T-helper 17 cell (primary cell): ENCODE data around the gene CLINT1. TPM values are rescaled to one million over a fixed set of nuclear protein-coding genes. Genes with fewer than 3 reads are reported as not detected.
A peak's percentile ranks its signal among the peaks of the same experiment; 100 is the strongest.

Experiments used
- ATAC-seq: fragments of 150-1000 bp; cut with Tn5 transposase; 2 replicates; pipeline ENCODE4 v1.10.0; 2021; ENCODE audit warnings: mild to moderate bottlenecking, moderate library complexity
- DNase-seq, 3 donors: peaks; one replicate each; pipeline versions ENCODE4 v3.0.0 to v3.0.0-alpha.2; 2020 to 2021
- H3K9me3 ChIP-seq: one replicate; pipeline ENCODE4 v1.7.0; 2013; ENCODE audit warnings: low read length, mild to moderate bottlenecking; ENCODE audit not compliant: control insufficient read depth, poor library complexity, severe bottlenecking
- H3K27ac Mint-ChIP-seq: one replicate; pipeline ENCODE4 v1.8.0; 2022; ENCODE audit warnings: mild to moderate bottlenecking, moderate library complexity, mixed read lengths
- H3K27me3 Mint-ChIP-seq: one replicate; pipeline ENCODE4 v1.8.0; 2022; ENCODE audit warnings: mixed read lengths
- H3K36me3 Mint-ChIP-seq: one replicate; pipeline ENCODE4 v1.8.0; 2022; ENCODE audit warnings: low read depth, mixed read lengths
- H3K4me1 Mint-ChIP-seq: one replicate; pipeline ENCODE4 v1.8.0; 2022; ENCODE audit warnings: mild to moderate bottlenecking, mixed read lengths
- H3K4me3 Mint-ChIP-seq: one replicate; pipeline ENCODE4 v1.8.0; 2022; ENCODE audit warnings: mild to moderate bottlenecking, moderate library complexity, mixed read lengths
- total RNA-seq, 4 donors: library from RNA in 2 of 4; stranded (reverse) in 2 of 4; gene quantifications; one replicate each; pipeline ENCODE4 v1.2.3 and lab custom pipeline; 2022 to 2026

Gene CLINT1
- total RNA-seq, 2 donors from 2014 or later: 92.7 to 102 TPM

- no peaks in the 10 kb centered on the region for H3K9me3 ChIP-seq
- Mint-ChIP-seq H3K27me3 (no peaks in the 10 kb centered on the region), H3K27ac (no peak overlapping the region), H3K4me3 (no peak overlapping the region), H3K4me1 (peaks cover 5% of the 10 kb centered on the region), H3K36me3 (peaks cover 4% of the 10 kb centered on the region)
- DNase-seq: no peak
- no peak for ATAC-seq
These were observed 73.1 kb downstream of the CLINT1 start for GRCh38 chr5:157785801-157786200.

DNA sequence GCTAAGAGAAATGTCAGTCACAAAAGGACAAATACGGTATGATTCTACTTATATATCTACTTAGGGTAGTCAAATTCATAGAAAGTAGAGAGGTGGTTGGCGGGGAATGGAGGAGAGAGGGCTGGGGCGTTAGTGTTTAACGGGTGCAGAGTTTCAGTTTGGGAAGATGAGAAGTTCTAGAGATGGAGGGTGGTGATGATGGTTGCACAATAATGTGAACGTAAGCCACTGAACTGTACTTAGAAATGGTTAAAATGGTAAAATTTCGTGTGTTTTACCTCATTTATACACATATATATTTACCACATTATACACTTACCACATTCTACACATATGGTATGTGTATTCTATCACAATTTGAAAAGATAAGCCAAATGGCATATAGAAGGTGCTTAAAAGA, 79.7 kb downstream of the CLINT1 start:
- H3K4me3 Mint-ChIP-seq: no peak overlapping the region
- ATAC-seq: no peak

DNA sequence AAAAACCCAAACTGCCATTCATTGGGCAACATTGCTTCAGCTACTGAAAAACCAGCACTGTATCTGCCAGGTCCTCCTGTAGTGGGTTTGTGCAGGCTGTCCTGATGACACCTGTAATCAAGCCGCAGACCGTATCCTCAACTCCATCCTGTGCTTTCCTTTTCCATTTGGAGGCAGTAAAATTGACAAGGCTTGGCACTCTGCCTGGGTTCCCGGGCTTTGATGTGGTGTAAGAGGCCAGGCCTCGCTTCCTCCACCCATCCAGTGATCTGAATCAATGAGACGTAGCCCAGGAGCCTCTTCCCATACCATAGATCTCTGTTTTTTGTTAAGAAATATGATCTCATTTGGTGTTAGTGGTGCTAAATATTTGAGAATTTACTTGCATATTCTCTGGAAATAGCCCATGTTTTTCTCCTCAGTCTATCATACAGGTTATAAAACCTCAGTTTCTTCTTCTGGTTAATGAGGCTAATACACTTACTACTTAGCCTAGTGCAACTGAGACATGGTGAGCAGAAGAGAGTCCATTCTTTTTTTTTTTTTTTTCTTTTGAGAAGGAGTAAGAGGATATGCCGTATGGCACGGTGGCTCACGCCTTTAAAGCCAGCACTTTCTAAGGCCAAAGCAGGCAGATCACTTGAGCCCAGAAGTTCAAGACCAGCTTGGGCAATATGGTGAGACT, 80.7 kb downstream of the CLINT1 start:
- peaks cover 10% of the 10 kb centered on the region for H3K4me1 Mint-ChIP-seq
- DNase-seq (no peak), ATAC-seq (no peak)
- no peak overlapping the region for H3K27ac Mint-ChIP-seq
- H3K27me3 Mint-ChIP-seq: peaks cover 10% of the 10 kb centered on the region
- no peaks in the 10 kb centered on the region for H3K9me3 ChIP-seq
- H3K36me3 Mint-ChIP-seq: peaks cover 5% of the 10 kb centered on the region
- no peak overlapping the region for H3K4me3 Mint-ChIP-seq

More for the DNA sequence above, 79.7 kb downstream of the CLINT1 start:
- DNase-seq: no peak
- Mint-ChIP-seq H3K27ac (no peak overlapping the region), H3K27me3 (peaks cover under 1% of the 10 kb centered on the region), H3K36me3 (no peaks in the 10 kb centered on the region), H3K4me1 (peaks cover 7% of the 10 kb centered on the region)
- no peaks in the 10 kb centered on the region for H3K9me3 ChIP-seq

DNA sequence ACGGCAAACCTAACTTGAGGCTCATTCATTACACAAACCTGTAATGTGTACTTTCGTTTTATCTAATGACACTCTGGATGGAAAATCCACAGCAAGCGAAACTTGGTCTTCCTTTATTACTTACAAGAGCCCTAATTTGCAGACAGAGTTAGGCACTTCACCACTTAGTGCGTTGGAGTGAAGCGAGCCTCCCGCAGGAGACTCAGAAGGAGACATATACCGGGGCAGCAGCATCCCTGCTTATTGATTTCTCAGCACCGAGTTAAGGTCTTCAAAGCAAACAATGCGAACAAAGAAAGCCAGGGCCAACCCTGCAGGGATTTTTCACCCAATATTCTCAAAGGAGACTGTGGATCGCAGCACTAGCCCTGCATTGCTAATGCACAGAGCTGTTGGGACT, 86.8 kb downstream of the CLINT1 start:
- no peak for ATAC-seq
- no peaks in the 10 kb centered on the region for H3K9me3 ChIP-seq
- H3K27me3 Mint-ChIP-seq: peaks cover 13% of the 10 kb centered on the region
- no peak overlapping the region for H3K27ac Mint-ChIP-seq
- H3K4me1 Mint-ChIP-seq: peaks cover 8% of the 10 kb centered on the region
- peak overlapping the region; percentile 45 for H3K4me3 Mint-ChIP-seq
- no peak for DNase-seq
- H3K36me3 Mint-ChIP-seq: peaks cover 5% of the 10 kb centered on the region

GRCh38 chr5:157770665-157771064, 88.3 kb downstream of the CLINT1 start:
- no peaks in the 10 kb centered on the region for H3K9me3 ChIP-seq
- peaks cover 13% of the 10 kb centered on the region for H3K27me3 Mint-ChIP-seq

DNA sequence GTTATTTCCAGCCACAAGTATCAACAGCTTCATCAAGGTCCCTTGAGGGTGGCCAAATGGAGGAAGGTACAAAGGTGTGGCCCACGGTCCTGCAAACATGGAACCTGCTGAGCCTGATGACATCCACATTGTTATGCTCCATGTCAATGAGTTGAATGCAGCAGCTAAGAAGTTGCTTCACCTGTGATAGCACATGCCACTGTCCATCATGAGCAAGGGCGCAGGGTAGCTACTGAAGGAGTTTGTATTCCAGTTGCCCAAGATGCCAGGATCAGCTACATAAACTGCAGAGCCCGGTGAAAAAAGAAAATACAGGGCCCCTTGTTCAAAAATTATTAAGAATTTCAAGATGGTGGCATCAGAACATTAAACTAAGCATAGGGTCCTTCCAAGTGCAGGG, 91.3 kb downstream of the CLINT1 start:
- Mint-ChIP-seq H3K4me3 (no peak overlapping the region), H3K4me1 (peaks cover 4% of the 10 kb centered on the region), H3K27ac (no peak overlapping the region), H3K36me3 (no peaks in the 10 kb centered on the region), H3K27me3 (no peaks in the 10 kb centered on the region)
- DNase-seq: no peak
- no peak for ATAC-seq
- H3K9me3 ChIP-seq: no peaks in the 10 kb centered on the region

More at GRCh38 chr5:157770665-157771064, 88.3 kb downstream of the CLINT1 start:
- Mint-ChIP-seq H3K36me3 (peaks cover 5% of the 10 kb centered on the region), H3K4me3 (no peak overlapping the region), H3K4me1 (peaks cover 8% of the 10 kb centered on the region), H3K27ac (no peak overlapping the region)
- ATAC-seq: no peak
- no peak for DNase-seq

DNA sequence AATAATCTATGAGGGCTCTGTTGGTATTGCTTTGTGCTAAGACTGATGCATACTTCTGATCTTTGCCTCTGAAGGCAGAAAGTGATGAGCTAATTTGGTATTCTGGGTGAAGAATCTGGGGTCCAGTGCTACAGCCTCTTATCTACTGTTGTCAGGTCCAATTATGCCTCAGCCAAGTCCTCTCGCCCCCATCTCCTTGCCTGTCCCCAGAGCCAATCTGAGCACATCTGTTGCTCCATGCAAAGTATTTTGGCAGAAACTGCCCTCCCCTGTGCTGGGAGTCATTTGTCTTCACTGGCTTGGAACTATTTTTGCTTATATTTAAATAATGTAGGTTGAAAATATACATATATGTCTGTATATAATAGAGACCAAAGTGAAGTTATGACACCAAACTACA, 92.0 kb downstream of the CLINT1 start:
- H3K27ac Mint-ChIP-seq: no peak overlapping the region
- H3K4me3 Mint-ChIP-seq: no peak overlapping the region
- H3K36me3 Mint-ChIP-seq: no peaks in the 10 kb centered on the region
- H3K4me1 Mint-ChIP-seq: peaks cover 2% of the 10 kb centered on the region
- ATAC-seq: no peak
- H3K27me3 Mint-ChIP-seq: no peaks in the 10 kb centered on the region
- no peaks in the 10 kb centered on the region for H3K9me3 ChIP-seq
- DNase-seq: no peak

DNA sequence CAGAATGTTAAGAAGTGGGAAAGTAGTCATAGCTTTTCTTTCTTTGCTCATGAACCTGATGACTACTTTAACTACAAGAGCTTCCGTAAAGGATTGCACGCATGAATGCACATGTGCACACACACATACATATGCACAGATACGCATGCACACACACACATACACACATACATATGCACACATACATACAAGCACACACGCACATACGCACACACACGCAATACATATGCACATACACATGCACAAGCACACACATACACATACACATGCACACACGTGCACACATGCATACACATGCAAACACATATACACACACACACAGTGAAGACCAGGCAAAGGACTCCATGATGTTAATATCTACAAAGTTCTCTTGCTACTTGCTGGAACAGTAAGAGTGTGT, 92.5 kb downstream of the CLINT1 start:
- Mint-ChIP-seq H3K4me1 (peaks cover 2% of the 10 kb centered on the region), H3K4me3 (no peak overlapping the region), H3K27ac (no peak overlapping the region), H3K27me3 (no peaks in the 10 kb centered on the region), H3K36me3 (no peaks in the 10 kb centered on the region)
- H3K9me3 ChIP-seq: no peaks in the 10 kb centered on the region
- no peak for DNase-seq
- ATAC-seq: no peak

DNA sequence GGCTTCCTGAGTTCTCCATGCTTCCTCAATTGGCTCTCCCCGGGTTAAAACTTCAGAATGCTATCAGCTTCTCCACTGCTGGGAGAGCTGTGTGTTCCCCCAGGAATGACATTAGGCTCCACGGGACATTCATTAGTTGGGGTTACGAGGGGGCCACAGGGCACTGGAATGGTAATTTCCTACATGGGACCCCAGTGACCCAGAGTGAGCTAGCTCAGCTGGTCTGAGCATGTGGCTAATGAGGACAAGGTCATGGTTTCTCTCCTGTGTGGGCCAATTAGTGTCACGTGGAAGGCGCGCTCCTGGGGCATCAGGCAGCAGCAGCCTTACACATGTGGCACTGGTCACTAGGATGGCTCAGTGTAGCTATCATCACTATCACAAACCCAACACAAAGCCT, 94.4 kb downstream of the CLINT1 start:
- peaks cover 2% of the 10 kb centered on the region for H3K4me1 Mint-ChIP-seq
- no peaks in the 10 kb centered on the region for H3K27me3 Mint-ChIP-seq
- no peaks in the 10 kb centered on the region for H3K36me3 Mint-ChIP-seq
- no peak overlapping the region for H3K4me3 Mint-ChIP-seq
- DNase-seq (no peak), ATAC-seq (no peak)
- no peaks in the 10 kb centered on the region for H3K9me3 ChIP-seq
- H3K27ac Mint-ChIP-seq: no peak overlapping the region

GRCh38 chr5:157761690-157762621, 97.0 kb downstream of the CLINT1 start:
- H3K9me3 ChIP-seq: no peaks in the 10 kb centered on the region
- Mint-ChIP-seq H3K4me3 (no peak overlapping the region), H3K27ac (no peak overlapping the region), H3K4me1 (peaks cover 2% of the 10 kb centered on the region), H3K27me3 (no peaks in the 10 kb centered on the region), H3K36me3 (no peaks in the 10 kb centered on the region)
- ATAC-seq: peak; percentile 81
- DNase-seq: no peak

DNA sequence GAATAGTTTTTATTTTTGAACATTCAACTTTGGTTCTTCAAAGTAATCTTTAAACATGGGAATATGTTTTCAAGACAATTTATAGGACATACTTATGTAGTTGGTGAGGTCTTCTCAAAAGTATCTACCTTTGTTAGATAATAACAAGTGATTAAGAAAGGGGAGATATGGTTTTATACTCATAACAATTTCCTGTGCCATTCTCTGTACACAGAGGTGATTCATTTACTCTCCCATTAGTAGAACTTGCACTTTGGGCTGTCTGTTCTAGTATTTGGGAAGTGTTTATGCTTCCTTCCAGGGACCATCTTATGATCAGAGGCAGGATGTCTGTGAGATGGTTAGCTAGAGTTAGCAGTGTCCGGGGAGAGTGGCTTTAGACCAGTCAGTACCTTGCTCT, 100.2 kb downstream of the CLINT1 start:
- Mint-ChIP-seq H3K4me1 (peaks cover 2% of the 10 kb centered on the region), H3K27me3 (no peaks in the 10 kb centered on the region), H3K4me3 (no peak overlapping the region), H3K36me3 (peaks cover 3% of the 10 kb centered on the region), H3K27ac (no peak overlapping the region)
- ATAC-seq (no peak), DNase-seq (no peak)
- H3K9me3 ChIP-seq: no peaks in the 10 kb centered on the region

DNA sequence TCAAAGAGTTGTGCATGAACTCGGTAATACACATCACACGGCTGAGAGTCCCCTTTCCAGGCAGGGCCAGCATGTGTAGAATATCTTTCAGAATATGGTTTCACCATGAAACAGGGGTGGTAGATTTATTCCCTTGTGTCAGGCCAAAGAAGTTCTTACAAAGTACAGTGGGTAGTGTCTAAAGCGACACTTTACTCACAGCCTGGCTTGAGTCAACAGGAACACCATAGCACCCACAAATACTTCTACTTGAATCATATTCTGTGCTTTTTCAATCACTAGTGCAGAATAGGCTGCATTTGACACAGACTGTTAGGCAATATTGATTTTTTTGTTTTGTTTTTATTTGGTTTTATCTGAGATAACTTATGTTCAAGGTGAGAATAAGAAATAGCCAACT, 102.8 kb downstream of the CLINT1 start:
- ATAC-seq (no peak), DNase-seq (no peak)
- no peaks in the 10 kb centered on the region for H3K4me1 Mint-ChIP-seq
- no peaks in the 10 kb centered on the region for H3K27me3 Mint-ChIP-seq
- peaks cover 3% of the 10 kb centered on the region for H3K36me3 Mint-ChIP-seq
- no peaks in the 10 kb centered on the region for H3K9me3 ChIP-seq
- H3K27ac Mint-ChIP-seq: no peak overlapping the region
- H3K4me3 Mint-ChIP-seq: no peak overlapping the region

DNA sequence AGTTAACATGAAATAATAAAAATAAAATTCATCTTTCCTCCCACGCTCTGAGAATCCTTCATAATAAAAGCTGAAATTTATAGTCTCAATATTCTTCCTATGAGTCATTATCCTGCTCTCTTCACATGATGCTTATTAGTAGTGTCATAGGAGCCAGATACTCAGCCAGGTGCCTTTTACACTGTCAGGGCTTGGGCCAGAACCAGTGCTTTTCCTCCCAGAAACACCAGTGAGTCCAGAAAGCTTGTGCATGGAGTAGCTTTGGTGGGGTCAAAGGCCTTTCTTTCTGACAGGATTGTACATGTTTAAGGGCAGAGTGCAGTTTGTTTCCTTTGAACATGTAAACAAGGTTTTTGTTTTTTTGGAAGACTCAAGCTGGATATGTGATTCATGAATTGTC, 108.6 kb downstream of the CLINT1 start:
- H3K36me3 Mint-ChIP-seq: no peaks in the 10 kb centered on the region
- no peak overlapping the region for H3K27ac Mint-ChIP-seq
- no peaks in the 10 kb centered on the region for H3K9me3 ChIP-seq
- H3K4me3 Mint-ChIP-seq: no peak overlapping the region
- no peaks in the 10 kb centered on the region for H3K27me3 Mint-ChIP-seq
- ATAC-seq (no peak), DNase-seq (no peak)
- peaks cover 12% of the 10 kb centered on the region for H3K4me1 Mint-ChIP-seq

DNA sequence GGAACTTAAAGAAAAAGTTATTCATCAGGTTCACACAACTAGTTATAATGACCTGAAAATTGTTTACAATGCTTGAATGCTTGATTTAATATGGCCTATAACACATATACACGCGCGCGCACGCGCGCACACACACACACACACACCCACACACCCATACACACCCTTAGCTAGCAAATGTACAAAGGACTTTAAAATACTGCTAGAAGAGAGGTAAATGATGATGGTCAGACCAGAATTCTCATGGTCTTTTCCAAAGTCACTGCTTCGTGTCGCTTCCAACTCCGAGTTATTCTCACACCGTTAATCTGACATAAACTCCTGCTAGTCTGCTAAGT, 109.5 kb downstream of the CLINT1 start:
- Mint-ChIP-seq H3K27ac (no peak overlapping the region), H3K4me3 (no peak overlapping the region), H3K27me3 (no peaks in the 10 kb centered on the region), H3K4me1 (peaks cover 19% of the 10 kb centered on the region), H3K36me3 (no peaks in the 10 kb centered on the region)
- ATAC-seq: no peak
- H3K9me3 ChIP-seq: no peaks in the 10 kb centered on the region
- no peak for DNase-seq
